Stimulated activated CD8-positive, alpha-beta memory T cell treated with anti-CD3 and anti-CD28 coated beads, Interleukin-4, amount 100 ng/mL, for 24 hours (primary cell): ENCODE results near the gene OSBPL9.
"Not testable (repeated sequence)": the region's sequence is repeated elsewhere in the genome, so short reads cannot be mapped to it uniquely, and the experiment has no call there.

Experiments used
- DNase-seq: peaks from one replicate; pipeline ENCODE4 v3.0.0-alpha.2; 2020; ENCODE audit warnings: low read depth

Gene OSBPL9

DNA sequence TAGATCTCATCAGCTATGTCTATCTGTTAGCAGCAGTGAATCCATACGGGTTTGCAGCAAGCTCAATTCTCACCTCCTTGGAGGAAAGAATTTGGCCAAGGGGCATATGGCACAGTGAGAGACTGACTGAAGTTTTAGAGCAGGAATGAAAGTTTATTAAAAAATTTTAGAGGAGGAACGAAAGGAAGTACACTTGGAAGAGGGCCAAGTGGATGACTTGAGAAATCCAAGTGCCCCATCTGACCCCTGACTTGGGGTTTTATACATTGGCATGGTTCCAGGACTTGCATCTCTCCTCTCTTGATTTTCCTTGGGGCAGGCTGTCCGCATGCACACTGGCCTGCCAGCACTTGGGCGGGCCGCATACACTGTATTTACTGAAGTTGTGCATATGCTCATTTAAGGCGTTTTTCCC lies 9.2 kb upstream of the OSBPL9 start:
- no peak for DNase-seq

- not testable (repeated sequence) for DNase-seq
Observed at GRCh38 chr1:51610104-51610503, 6.8 kb upstream of the OSBPL9 start.

DNA sequence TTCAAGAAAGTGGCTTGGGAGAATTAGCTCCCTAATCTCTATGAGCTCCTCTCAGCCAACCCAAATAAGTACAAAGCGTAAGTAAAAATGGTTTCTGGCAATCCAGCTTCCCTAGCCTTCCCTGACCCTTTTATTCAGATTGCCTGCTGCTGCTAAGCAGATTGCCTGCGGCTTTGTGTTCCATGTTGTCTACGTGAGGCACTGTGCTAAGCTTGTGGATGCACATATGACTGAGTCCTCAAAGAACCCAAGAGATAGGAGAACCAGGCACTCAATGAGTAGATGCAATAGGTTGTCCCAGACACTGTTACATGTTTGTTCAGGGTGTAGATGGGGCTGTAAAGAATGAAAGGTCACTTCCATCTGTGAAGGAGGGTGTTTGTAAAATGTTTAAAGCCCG lies 6.3 kb upstream of the OSBPL9 start:
- DNase-seq = no peak

GRCh38 chr1:51612447-51612961 lies 4.4 kb upstream of the OSBPL9 start:
- DNase-seq = no peak

GRCh38 chr1:51615780-51616291 lies 1.1 kb upstream of the OSBPL9 start:
- DNase-seq = no peak

DNA sequence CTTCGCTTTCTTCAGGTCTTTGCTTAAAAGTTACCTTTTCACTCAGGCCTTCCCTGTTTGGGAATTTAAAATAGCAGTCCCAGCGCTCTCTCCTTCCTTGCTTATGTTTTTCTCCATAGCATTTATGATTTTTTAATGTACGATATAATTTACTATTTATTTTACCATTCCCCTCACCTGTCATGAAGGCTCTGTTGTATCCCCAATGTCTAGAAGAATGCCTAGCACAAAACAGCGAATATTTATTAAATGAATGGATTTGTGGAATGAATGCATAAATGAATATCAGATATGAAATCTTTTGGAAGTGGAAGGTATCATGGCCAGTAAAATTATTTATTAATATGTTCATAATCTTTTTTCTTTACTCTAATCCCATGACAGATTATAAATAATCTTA lies 402 bp upstream of the OSBPL9 start:
- no peak for DNase-seq

- DNase-seq = no peak
Observed at GRCh38 chr1:51618715-51619114, 1.8 kb downstream of the OSBPL9 start.

DNA sequence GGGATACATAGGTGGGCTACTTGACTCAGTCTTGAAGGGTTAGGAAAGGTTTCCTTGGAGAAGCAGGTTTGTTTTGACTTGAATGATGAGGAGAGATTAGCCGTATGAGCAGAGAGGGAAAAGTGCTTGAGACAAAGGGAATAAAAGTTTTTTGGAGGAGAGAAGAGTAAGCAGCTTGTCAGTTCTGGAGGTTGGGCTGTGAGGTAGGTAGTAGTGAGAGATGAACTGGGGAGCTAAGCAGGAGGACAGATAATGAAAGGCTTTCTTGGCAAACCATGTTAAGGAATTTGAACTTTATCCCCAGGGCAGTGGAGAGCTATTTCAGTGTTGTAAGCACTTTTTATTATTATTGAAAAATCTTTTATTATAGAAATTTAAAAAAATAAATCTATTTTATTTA lies 3.6 kb downstream of the OSBPL9 start:
- DNase-seq = no peak

- DNase-seq = no peak
Observed at GRCh38 chr1:51621161-51621560, 4.3 kb downstream of the OSBPL9 start.

DNA sequence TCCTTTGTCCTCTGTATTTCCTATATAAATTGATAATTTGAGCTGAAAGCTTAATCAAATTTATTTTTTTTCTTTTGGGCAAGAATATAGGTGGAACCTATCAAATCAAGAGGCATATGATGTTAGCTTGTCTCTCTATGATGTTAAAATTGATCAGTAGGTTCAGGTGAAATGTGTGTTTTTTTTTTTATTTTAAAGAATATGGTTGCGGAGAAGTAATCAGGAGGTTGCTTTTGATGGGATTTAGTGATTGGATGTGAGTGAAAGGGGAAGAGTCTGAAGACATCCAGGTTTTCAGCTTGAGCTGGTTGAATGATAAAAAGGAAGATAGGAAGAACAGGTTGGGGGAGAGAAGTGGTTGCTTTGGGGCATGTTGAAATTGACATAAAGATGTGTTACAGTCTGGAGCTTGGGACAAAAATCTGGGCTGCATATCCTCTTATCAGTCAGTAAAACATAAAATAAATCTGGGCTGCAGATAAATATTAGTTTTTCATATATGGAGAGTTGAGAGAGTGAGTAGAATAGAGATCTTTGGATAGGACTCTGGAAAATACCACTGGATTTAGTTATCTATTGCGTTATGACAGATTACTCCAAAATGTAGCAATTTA lies 5.1 kb downstream of the OSBPL9 start:
- DNase-seq = no peak

GRCh38 chr1:51622455-51622913 lies 5.6 kb downstream of the OSBPL9 start:
- DNase-seq = no peak

- no peak for DNase-seq
Observed at GRCh38 chr1:51623025-51623424, 6.1 kb downstream of the OSBPL9 start.

GRCh38 chr1:51623450-51623849 lies 6.6 kb downstream of the OSBPL9 start:
- no peak for DNase-seq

- DNase-seq = no peak
Observed at GRCh38 chr1:51624855-51625254, 8.0 kb downstream of the OSBPL9 start.

DNA sequence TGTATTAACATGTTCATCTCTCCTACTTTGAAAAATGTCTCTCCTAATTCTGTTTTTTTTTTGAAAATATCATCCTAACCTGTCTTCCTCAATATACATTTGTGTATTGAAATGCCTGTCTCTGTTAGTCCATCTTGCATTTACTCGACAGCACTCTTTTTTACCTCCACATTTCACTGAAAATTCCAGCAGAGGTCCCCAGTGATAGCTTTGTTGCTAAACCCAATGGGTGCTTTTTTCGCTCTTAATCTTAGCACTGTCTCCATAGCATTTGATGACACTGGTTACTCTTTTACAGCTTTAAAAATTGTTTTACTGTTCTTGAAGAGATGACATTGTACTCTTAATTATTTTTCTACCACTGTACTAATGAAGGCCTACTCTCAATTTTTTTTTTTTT lies 10.8 kb downstream of the OSBPL9 start:
- no peak for DNase-seq

DNA sequence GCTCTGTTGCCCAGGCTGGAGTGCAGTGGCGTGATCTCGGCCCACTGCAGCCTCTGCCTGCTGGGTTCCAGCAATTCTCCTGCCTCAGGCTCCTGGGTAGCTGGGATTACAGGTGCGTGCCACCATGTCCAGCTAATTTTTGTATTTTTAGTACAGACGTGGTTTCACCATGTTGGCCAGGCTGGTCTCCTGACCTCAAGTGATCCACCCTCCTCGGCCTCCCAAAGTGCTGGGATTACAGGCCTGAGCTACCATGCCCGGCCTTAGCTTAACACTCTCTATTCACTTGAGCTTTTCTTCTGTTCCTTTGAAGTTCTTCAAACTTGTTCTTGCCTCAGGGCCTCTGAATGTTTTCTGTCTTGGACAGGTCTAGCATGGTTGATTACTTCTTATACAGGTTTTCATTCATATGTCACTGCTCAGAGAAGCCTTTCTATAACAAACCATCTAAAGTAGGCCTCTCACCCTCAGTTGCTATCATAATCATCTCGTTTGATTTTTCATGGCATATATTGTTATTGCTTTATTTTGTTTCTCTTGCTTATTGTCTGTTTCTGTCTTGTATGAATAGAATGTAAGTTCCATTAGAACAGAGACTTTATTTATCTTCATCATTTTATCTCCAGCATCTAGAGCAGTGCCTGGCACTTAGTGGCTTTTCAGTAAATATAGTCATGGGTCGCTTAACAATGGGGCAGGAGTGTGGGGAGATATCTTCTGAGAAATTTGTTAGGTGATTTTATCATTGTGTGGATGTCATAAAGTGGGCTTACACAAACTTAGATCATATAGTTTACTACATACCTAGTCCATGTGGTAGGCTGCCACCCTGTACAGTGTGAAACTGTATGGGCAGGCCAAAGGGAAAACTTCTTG lies 12.1 kb downstream of the OSBPL9 start:
- DNase-seq = no peak

DNA sequence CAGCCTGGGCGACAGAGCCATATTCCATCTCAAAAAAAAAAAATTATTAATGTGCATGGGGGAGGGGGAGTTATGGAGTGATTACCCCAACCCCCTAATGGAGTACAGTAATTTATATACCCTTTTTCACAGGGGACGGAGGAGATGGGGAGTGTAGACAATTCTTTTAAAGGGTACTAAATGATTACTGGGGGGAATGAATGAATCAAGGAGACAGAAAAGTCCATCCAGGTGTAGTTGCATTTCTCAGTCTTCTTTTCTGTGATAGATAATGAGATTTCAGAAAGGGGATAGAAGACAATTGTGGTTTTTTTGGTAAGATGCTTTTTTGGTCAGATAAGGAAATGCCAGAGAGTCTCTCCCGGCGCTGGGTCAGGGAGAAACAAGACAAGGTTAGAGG lies 13.0 kb downstream of the OSBPL9 start:
- DNase-seq = no peak

- no peak for DNase-seq
Observed at GRCh38 chr1:51630393-51630792, 13.5 kb downstream of the OSBPL9 start.

- DNase-seq = no peak
Observed at GRCh38 chr1:51630922-51631321, 14.0 kb downstream of the OSBPL9 start.

- no peak for DNase-seq
Observed at GRCh38 chr1:51631747-51632146, 14.9 kb downstream of the OSBPL9 start.

DNA sequence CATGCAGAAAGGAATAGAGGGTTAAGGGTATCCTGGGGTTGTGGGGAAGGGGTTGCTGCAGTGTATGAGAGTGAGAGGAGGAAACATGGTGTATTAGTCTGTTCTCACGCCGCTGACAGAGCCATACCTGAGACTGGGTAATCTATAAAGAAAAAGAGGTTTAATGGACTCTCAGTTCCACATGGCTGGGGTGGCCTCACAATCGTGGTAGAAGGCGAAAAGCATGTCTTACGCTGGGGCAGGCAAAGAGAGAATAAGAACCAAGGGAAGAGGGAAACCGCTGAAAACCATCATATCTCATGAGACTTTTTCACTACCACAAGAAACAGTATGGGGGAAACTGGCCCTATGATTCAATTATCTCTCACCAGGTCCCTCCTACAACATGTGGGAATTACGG lies 17.7 kb downstream of the OSBPL9 start:
- no peak for DNase-seq

DNA sequence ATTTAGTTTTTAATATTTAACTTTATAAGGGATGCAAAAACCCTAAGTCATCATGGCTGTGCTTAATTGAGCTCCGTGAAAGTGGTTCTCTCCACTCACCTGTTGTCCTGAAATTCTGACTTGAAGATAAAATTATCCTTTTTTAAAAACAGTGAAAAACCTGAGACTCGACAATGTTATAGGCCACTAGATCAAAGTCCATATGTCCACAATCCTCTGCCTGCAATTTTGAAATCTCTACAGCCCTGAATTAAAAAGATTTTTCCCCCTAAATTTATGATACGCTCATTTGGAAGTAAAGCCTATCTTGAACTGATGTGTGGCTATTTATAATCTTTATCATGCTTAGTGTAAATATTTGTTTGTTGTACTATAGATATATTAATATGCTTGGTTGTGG lies 18.7 kb downstream of the OSBPL9 start:
- DNase-seq = no peak

DNA sequence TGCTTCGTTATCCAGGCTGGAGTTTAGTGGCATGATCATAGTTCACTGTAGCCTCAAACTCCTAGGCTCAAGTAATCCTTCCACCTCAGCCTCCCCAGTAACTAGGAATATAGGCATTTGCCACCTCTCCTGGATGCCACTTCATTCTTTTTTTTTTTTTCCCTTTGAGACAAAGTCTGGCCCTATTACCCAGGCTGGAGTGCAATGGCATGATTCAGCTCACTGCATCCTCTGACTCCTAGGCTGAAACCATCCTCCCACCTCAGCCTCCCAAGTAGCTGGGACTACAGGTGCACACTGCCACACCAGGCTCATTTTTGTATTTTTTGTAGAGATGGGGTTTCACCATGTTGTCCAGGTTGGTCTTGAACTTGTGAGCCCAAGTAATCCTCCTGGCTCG lies 19.3 kb downstream of the OSBPL9 start:
- DNase-seq = no peak
